H1 (cell line): Measurements from ENCODE around the gene ARHGEF10L. TPM values are rescaled to one million over a fixed set of nuclear protein-coding genes. Genes with fewer than 3 reads are reported as not detected.

ENCODE experiments used
- POU5F1 ChIP-seq: IDR thresholded peaks from 2 replicates; pipeline ENCODE4 v1.6.1; 2011; ENCODE audit warnings: low read depth, mild to moderate bottlenecking, low read length, moderate library complexity
- ZNF274 ChIP-seq: IDR thresholded peaks from 2 replicates; pipeline ENCODE4 v1.7.0; 2012; ENCODE audit warnings: low read length, borderline replicate concordance; ENCODE audit errors: extremely low read depth
- polyA plus RNA-seq, 7 experiments: library from polyadenylated mRNA; depleted of rRNA in 3 of 7; stranded (reverse) in 5 of 7; unstranded in 2 of 7; fragments of >200 nt in 5 of 7; fragments of 200-250 nt in 2 of 7; gene quantifications; 1 replicate in 5 of 7; 2 replicates in 1 of 7; 4 replicates in 1 of 7; pipeline versions ENCODE4 v1.2.1 to v1.2.3, GENCODE V29; 2011 to 2013; ENCODE audit warnings: missing spikeins in 2 of 7, mixed read lengths in 2 of 7
- total RNA-seq: library from RNA; stranded (reverse); fragmentation: NEBNext Ultra II Directional; extraction: Animal tissue kit (Norgen Biotek cat#: 25700); gene quantifications from 2 replicates; pipeline ENCODE4 v1.2.1, GENCODE V29; 2021

ARHGEF10L gene
- total and polyA plus RNA-seq, 2 of the 8 experiments (the other 6 are each of a cell fraction or from before 2014, with no cell fraction given), result 33.6 to 39.6 TPM

- no peak for TF ChIP-seq POU5F1
- no peak for TF ChIP-seq ZNF274
- TF ChIP-seq, all 59 proteins: peak for 0
Observed at GRCh38 chr1:17688217-17688810, 148.8 kb downstream of the ARHGEF10L start (continued).
